Stomach (tissue), 4 donors: ENCODE data around the gene SF3B3.

Source experiments
- EP300 ChIP-seq: sonication (generic); formaldehyde crosslinking; IDR thresholded peaks from one replicate; pipeline ENCODE4 v1.6.1; 2017; ENCODE audit warnings: antibody characterized with exemption
- POLR2A ChIP-seq, 4 donors: fragments of 450-650 bp; IDR thresholded peaks; one replicate each; pipeline ENCODE4 v1.6.1; 2016; ENCODE audit warnings: antibody characterized with exemption in 4 of 4, control low read depth in 2 of 4, mild to moderate bottlenecking in 1 of 4, moderate library complexity in 1 of 4
- POLR2AphosphoS5 ChIP-seq, 3 donors: sonication (generic); formaldehyde crosslinking; IDR thresholded peaks; one replicate each; pipeline ENCODE4 v1.6.1; 2016; ENCODE audit warnings: antibody characterized with exemption in 3 of 3
- TF ChIP-seq, protein P1 (sequence below), 7 experiments: fragments of 450-650 bp in 4 of 7; fragments of 200-600 bp in 3 of 7; sonication (generic) in 3 of 7; IDR thresholded peaks; one replicate each; pipeline ENCODE4 v1.5.1; 2016 to 2019; ENCODE audit warnings: antibody characterized with exemption in 7 of 7, control low read depth in 2 of 7, mild to moderate bottlenecking in 1 of 7

DNA sequence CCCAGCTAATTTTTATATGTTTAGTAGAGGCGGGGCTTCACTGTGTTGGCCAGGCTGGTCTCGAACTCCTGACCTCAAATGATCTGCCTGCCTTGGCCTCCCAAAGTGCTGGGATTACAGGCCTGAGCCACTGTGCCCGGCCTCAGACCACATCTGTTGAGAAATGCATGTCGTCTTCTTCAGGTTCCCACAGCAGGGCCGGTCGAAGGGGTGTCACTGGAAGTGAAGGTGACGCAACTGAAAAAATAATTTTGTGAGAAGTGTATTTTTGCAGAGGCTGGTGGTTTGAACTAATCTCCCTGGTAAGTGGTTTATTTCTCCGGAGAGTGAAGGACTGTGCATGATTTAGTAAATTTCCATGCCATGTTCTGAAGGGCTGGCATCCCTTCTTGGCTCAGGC, 89.3 kb downstream of the SF3B3 start:
- TF ChIP-seq, protein P1, sequence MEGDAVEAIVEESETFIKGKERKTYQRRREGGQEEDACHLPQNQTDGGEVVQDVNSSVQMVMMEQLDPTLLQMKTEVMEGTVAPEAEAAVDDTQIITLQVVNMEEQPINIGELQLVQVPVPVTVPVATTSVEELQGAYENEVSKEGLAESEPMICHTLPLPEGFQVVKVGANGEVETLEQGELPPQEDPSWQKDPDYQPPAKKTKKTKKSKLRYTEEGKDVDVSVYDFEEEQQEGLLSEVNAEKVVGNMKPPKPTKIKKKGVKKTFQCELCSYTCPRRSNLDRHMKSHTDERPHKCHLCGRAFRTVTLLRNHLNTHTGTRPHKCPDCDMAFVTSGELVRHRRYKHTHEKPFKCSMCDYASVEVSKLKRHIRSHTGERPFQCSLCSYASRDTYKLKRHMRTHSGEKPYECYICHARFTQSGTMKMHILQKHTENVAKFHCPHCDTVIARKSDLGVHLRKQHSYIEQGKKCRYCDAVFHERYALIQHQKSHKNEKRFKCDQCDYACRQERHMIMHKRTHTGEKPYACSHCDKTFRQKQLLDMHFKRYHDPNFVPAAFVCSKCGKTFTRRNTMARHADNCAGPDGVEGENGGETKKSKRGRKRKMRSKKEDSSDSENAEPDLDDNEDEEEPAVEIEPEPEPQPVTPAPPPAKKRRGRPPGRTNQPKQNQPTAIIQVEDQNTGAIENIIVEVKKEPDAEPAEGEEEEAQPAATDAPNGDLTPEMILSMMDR (IDR thresholded peaks at IDR 0.05), result no peak
- no peak for TF ChIP-seq EP300
- TF ChIP-seq POLR2A (IDR thresholded peaks at IDR 0.05), result no peak
- no peak for TF ChIP-seq POLR2AphosphoS5 (IDR thresholded peaks at IDR 0.05)
